Measurements from ENCODE around the gene PRUNE2.

The PRUNE2 gene

GRCh38 chr9:76898786-76899185 is 7.1 kb downstream of the PRUNE2 start:
- peaks cover 15% of the 10 kb centered on the region for H3K36me3 ChIP-seq (ENCODE audit: control insufficient read depth, insufficient read depth, low read length, severe bottlenecking)
- no peaks in the 10 kb centered on the region for H3K9me3 ChIP-seq (ENCODE audit: control insufficient read depth, low read length)
- no peaks in the 10 kb centered on the region for H3K27me3 ChIP-seq (replicated peaks; ENCODE audit: control insufficient read depth, insufficient read depth, low read length)
- H3K9ac ChIP-seq (ENCODE audit: low read length) = no peak overlapping the region
- H3K4me1 ChIP-seq (ENCODE audit: control insufficient read depth, insufficient read depth, low read length) = peaks cover 21% of the 10 kb centered on the region
- no peak overlapping the region for H3K4me3 ChIP-seq (ENCODE audit: low read length)
- DNase-seq (ENCODE audit: low read depth) = no peak

- no peak overlapping the region for H3K9ac ChIP-seq (ENCODE audit: low read length)
- no peak for DNase-seq (ENCODE audit: low read depth)
- peaks cover 17% of the 10 kb centered on the region for H3K36me3 ChIP-seq (ENCODE audit: control insufficient read depth, insufficient read depth, low read length, severe bottlenecking)
- H3K9me3 ChIP-seq (ENCODE audit: control insufficient read depth, low read length) = no peaks in the 10 kb centered on the region
- peaks cover 27% of the 10 kb centered on the region for H3K4me1 ChIP-seq (ENCODE audit: control insufficient read depth, insufficient read depth, low read length)
- no peaks in the 10 kb centered on the region for H3K27me3 ChIP-seq (replicated peaks; ENCODE audit: control insufficient read depth, insufficient read depth, low read length)
- H3K4me3 ChIP-seq (ENCODE audit: low read length) = no peak overlapping the region
These were observed 7.9 kb downstream of the PRUNE2 start for GRCh38 chr9:76897804-76898525.

- DNase-seq (ENCODE audit: low read depth) = no peak
- Histone ChIP-seq H3K36me3 (ENCODE audit: control insufficient read depth, insufficient read depth, low read length, severe bottlenecking) (peaks cover 29% of the 10 kb centered on the region), H3K9me3 (ENCODE audit: control insufficient read depth, low read length) (no peaks in the 10 kb centered on the region), H3K4me3 (ENCODE audit: low read length) (no peak overlapping the region), H3K27me3 (replicated peaks; ENCODE audit: control insufficient read depth, insufficient read depth, low read length) (no peaks in the 10 kb centered on the region), H3K4me1 (ENCODE audit: control insufficient read depth, insufficient read depth, low read length) (peaks cover 16% of the 10 kb centered on the region), H3K9ac (ENCODE audit: low read length) (no peak overlapping the region)
These were observed 9.9 kb downstream of the PRUNE2 start for GRCh38 chr9:76896035-76896434.

GRCh38 chr9:76895186-76895585 is 10.7 kb downstream of the PRUNE2 start:
- Histone ChIP-seq H3K9me3 (ENCODE audit: control insufficient read depth, low read length) (no peaks in the 10 kb centered on the region), H3K4me3 (ENCODE audit: low read length) (no peak overlapping the region), H3K27me3 (replicated peaks; ENCODE audit: control insufficient read depth, insufficient read depth, low read length) (no peaks in the 10 kb centered on the region), H3K9ac (ENCODE audit: low read length) (no peak overlapping the region), H3K4me1 (ENCODE audit: control insufficient read depth, insufficient read depth, low read length) (peaks cover 16% of the 10 kb centered on the region), H3K36me3 (ENCODE audit: control insufficient read depth, insufficient read depth, low read length, severe bottlenecking) (peaks cover 30% of the 10 kb centered on the region)
- no peak for DNase-seq (ENCODE audit: low read depth)

- no peak for DNase-seq (ENCODE audit: low read depth)
- Histone ChIP-seq H3K9me3 (ENCODE audit: control insufficient read depth, low read length) (no peaks in the 10 kb centered on the region), H3K27me3 (replicated peaks; ENCODE audit: control insufficient read depth, insufficient read depth, low read length) (no peaks in the 10 kb centered on the region), H3K4me3 (ENCODE audit: low read length) (no peak overlapping the region), H3K9ac (ENCODE audit: low read length) (peak overlapping the region; percentile 17), H3K4me1 (ENCODE audit: control insufficient read depth, insufficient read depth, low read length) (peaks cover 16% of the 10 kb centered on the region), H3K36me3 (ENCODE audit: control insufficient read depth, insufficient read depth, low read length, severe bottlenecking) (peaks cover 34% of the 10 kb centered on the region)
These were observed 11.7 kb downstream of the PRUNE2 start for GRCh38 chr9:76894198-76894597.

- peaks cover 16% of the 10 kb centered on the region for H3K4me1 ChIP-seq (ENCODE audit: control insufficient read depth, insufficient read depth, low read length)
- H3K9me3 ChIP-seq (ENCODE audit: control insufficient read depth, low read length) = no peaks in the 10 kb centered on the region
- H3K4me3 ChIP-seq (ENCODE audit: low read length) = no peak overlapping the region
- H3K36me3 ChIP-seq (ENCODE audit: control insufficient read depth, insufficient read depth, low read length, severe bottlenecking) = peaks cover 40% of the 10 kb centered on the region
- no peaks in the 10 kb centered on the region for H3K27me3 ChIP-seq (replicated peaks; ENCODE audit: control insufficient read depth, insufficient read depth, low read length)
- no peak for DNase-seq (ENCODE audit: low read depth)
- no peak overlapping the region for H3K9ac ChIP-seq (ENCODE audit: low read length)
These were observed 12.4 kb downstream of the PRUNE2 start for GRCh38 chr9:76893395-76893932.

- no peaks in the 10 kb centered on the region for H3K9me3 ChIP-seq (ENCODE audit: control insufficient read depth, low read length)
- DNase-seq (ENCODE audit: low read depth) = no peak
These were observed 14.0 kb downstream of the PRUNE2 start for GRCh38 chr9:76891874-76892273.

GRCh38 chr9:76891279-76891678 is 14.6 kb downstream of the PRUNE2 start:
- no peaks in the 10 kb centered on the region for H3K9me3 ChIP-seq (ENCODE audit: control insufficient read depth, low read length)
- no peak overlapping the region for H3K9ac ChIP-seq (ENCODE audit: low read length)
- H3K4me1 ChIP-seq (ENCODE audit: control insufficient read depth, insufficient read depth, low read length) = peaks cover 31% of the 10 kb centered on the region
- DNase-seq (ENCODE audit: low read depth) = no peak
- H3K36me3 ChIP-seq (ENCODE audit: control insufficient read depth, insufficient read depth, low read length, severe bottlenecking) = peaks cover 40% of the 10 kb centered on the region
- no peaks in the 10 kb centered on the region for H3K27me3 ChIP-seq (replicated peaks; ENCODE audit: control insufficient read depth, insufficient read depth, low read length)
- H3K4me3 ChIP-seq (ENCODE audit: low read length) = no peak overlapping the region

More at GRCh38 chr9:76891874-76892273, 14.0 kb downstream of the PRUNE2 start:
- Histone ChIP-seq H3K36me3 (ENCODE audit: control insufficient read depth, insufficient read depth, low read length, severe bottlenecking) (peaks cover 40% of the 10 kb centered on the region), H3K27me3 (replicated peaks; ENCODE audit: control insufficient read depth, insufficient read depth, low read length) (no peaks in the 10 kb centered on the region), H3K9ac (ENCODE audit: low read length) (no peak overlapping the region), H3K4me3 (ENCODE audit: low read length) (no peak overlapping the region), H3K4me1 (ENCODE audit: control insufficient read depth, insufficient read depth, low read length) (peaks cover 27% of the 10 kb centered on the region)

GRCh38 chr9:76887951-76888350 is 18.0 kb downstream of the PRUNE2 start:
- DNase-seq (ENCODE audit: low read depth) = no peak
- Histone ChIP-seq H3K4me3 (ENCODE audit: low read length) (no peak overlapping the region), H3K9me3 (ENCODE audit: control insufficient read depth, low read length) (no peaks in the 10 kb centered on the region), H3K4me1 (ENCODE audit: control insufficient read depth, insufficient read depth, low read length) (peaks cover 19% of the 10 kb centered on the region), H3K27me3 (replicated peaks; ENCODE audit: control insufficient read depth, insufficient read depth, low read length) (no peaks in the 10 kb centered on the region), H3K36me3 (ENCODE audit: control insufficient read depth, insufficient read depth, low read length, severe bottlenecking) (peaks cover 63% of the 10 kb centered on the region), H3K9ac (ENCODE audit: low read length) (no peak overlapping the region)

- H3K27me3 ChIP-seq (replicated peaks; ENCODE audit: control insufficient read depth, insufficient read depth, low read length) = no peaks in the 10 kb centered on the region
- H3K9ac ChIP-seq (ENCODE audit: low read length) = no peak overlapping the region
- H3K4me3 ChIP-seq (ENCODE audit: low read length) = peak overlapping the region; percentile 24
- peaks cover 15% of the 10 kb centered on the region for H3K4me1 ChIP-seq (ENCODE audit: control insufficient read depth, insufficient read depth, low read length)
- no peaks in the 10 kb centered on the region for H3K9me3 ChIP-seq (ENCODE audit: control insufficient read depth, low read length)
- peak; percentile 44 for DNase-seq (ENCODE audit: low read depth)
- peaks cover 65% of the 10 kb centered on the region for H3K36me3 ChIP-seq (ENCODE audit: control insufficient read depth, insufficient read depth, low read length, severe bottlenecking)
These were observed 18.7 kb downstream of the PRUNE2 start for GRCh38 chr9:76887003-76887821.

GRCh38 chr9:76886318-76886717 is 19.6 kb downstream of the PRUNE2 start:
- H3K9me3 ChIP-seq (ENCODE audit: control insufficient read depth, low read length) = no peaks in the 10 kb centered on the region
- DNase-seq (ENCODE audit: low read depth) = no peak
- H3K36me3 ChIP-seq (ENCODE audit: control insufficient read depth, insufficient read depth, low read length, severe bottlenecking) = peaks cover 57% of the 10 kb centered on the region
- H3K9ac ChIP-seq (ENCODE audit: low read length) = peak overlapping the region; percentile 6
- peaks cover 15% of the 10 kb centered on the region for H3K4me1 ChIP-seq (ENCODE audit: control insufficient read depth, insufficient read depth, low read length)
- H3K27me3 ChIP-seq (replicated peaks; ENCODE audit: control insufficient read depth, insufficient read depth, low read length) = no peaks in the 10 kb centered on the region
- no peak overlapping the region for H3K4me3 ChIP-seq (ENCODE audit: low read length)
